Activated T-helper 1 cell treated with anti-CD3 and anti-CD28 coated beads, Interleukin-2, amount 50 U/mL, for 16 hours (primary cell): ENCODE measurements around the gene HTRA3.

ENCODE experiments used
- DNase-seq, 2 donors: peaks; one replicate each; pipeline ENCODE4 v3.0.0-alpha.2; 2020; ENCODE audit warnings: low read depth in 1 of 2, low spot score in 1 of 2

Gene HTRA3

GRCh38 chr4:8245884-8246833 lies 23.4 kb upstream of the HTRA3 start:
- no peak for DNase-seq

DNA sequence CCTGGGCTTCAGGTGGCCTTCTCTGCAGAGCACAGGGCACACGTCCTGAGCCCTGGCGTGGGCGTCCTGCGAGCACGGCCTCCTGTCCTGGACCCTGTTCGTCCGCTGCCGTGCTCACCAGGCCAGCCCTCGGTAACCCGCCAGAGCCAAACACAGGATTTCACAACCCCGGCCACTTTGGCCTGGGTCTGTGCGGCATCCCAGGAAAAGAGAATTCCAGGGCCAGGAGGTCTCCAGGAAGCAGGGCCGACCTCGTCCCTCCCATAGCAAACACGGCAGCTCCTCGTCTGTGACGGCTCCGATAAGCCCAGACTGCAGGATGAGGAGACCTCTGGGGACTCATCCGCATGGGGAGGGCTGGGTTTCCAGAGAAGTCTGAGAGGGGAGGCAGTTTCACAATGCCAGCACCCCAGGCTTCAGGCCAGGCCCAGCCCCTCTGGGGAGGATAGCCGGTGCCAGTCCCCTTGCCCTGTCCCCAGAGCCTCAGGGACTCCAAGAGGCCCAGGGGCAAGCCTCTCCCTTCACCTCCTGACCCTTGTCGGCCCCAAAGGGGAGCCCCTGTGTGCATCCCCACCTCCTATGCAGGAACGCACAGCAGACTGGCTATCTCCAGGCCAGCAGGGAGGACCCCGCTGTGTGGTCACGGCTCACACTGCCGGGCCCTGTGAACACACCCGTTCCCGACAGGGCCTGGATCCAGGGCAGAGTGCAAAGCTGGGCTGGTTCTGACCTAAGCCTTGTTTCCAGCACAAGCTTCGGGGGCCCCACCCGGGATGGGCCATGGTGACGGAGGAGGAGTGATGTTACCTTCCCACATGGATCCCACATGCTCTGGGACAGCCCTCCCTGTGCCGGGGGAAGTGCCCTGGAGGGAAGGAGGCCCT lies 22.3 kb upstream of the HTRA3 start:
- no peak for DNase-seq

DNA sequence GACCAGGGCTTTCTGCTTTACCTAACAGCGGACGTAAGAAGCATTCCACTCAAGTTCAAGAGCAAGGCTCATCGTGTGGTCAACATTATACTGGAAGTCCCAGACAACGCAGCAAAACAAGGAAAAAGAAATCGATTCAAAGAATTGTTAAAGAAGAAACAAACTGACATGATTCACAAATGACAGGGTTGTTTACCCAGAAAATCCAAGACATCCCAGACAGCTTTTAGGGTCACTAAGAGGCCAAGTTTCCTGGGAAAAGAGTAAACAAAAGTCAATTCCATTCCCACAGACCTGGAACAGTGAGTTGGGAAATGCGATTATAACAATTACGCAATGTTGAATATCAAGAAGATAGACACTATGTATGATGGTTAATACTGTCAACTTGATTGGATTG lies 21.5 kb upstream of the HTRA3 start:
- no peak for DNase-seq

DNA sequence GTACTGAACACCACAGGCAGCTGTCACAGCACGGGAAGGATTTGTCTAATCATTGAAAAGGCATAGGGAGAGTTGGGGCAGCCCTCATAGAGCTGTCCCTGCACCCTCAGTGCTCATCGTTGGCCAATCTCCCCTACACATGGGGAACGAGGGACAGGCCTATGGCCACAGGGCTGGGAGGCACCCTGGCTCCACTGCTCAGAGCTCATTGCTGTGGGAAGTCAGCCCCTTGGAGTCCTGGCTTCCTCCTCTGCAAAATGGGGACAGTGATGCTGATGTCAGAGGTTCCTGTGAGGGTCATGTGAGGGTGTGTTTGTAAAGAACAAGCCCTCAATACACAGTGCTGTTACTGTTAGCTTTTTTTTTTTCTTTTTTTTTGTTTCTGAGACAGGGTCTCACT lies 19.3 kb upstream of the HTRA3 start:
- no peak for DNase-seq

GRCh38 chr4:8250637-8251036 lies 18.9 kb upstream of the HTRA3 start:
- DNase-seq = no peak

DNA sequence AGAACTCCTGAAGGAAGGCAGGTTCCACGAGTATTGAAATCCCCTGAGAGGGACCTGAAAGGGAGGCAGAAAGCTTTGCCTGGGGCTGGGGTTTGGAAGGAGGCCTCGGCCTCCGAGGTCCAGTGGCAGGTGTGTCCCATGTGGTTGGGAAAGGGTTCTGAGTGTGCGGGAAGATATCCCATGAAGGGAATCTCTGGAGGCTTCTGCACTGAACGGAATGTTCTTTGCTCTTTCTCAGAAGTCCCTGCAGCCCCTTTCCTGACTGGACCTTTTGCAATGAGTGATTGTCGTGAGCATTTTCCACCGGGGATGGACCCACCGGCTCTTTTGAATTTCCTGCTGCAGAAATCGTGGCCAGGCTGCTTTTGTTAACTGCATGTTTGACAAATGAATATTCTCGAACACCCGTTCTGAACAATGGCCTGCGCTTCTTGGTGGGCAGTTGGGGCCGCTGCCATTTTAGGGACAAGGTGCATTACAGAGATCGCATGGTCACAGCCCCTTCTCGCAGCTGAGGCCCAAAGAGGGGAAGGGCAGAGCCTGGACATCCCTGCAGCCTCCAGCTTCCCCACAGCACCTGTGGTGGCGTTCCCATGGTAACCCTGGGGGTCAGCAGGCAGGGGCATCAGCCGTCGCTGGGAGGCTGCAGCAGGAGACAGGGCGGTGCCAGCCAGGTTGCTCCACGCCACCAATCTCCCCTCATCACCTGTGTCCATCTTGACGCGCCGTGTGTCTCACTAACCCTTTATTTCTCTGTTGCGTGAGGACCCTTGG lies 18.3 kb upstream of the HTRA3 start:
- DNase-seq = no peak

DNA sequence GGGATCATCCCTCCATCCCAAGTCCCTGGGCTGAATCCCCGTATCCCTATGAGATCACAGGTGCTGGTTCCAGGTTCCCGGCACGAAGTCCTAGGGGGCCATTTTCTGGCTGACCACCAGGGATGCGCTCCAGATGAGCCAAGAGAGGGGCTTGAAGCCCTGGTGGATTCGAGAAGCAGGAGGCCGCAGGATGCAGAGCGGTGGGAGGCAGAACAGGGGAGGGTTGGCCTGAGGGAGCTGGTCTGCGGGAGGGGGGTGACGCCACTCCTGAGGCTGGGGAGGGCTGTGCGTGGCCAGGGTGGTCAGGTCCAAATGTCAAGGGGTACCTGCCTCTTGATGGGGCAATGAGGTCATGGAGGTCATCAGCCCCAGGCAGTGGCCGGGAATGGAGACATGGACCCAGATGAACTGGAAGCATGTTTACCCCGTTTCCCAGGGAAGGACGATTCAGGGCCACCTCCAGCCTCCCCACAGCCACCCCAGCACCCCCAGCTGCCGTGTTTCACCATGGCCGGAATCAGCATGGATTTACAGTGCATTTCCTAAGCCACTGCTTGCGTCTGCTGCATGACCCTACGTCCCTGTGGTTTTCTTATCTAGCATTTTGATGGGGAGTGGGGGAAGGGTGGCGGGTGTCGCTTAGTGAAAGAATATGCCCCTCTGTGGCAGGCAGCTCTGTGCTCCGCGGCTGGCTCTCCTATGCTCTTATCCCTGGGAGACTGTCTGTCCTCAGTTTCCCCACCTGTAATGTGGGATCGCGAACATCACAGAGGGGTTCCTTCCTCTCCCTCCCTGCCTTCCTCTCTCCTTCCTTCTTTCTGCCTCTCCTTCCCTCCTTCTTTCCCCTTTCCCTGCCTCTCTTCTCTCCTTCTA lies 17.0 kb upstream of the HTRA3 start:
- no peak for DNase-seq

- DNase-seq = no peak
Observed at GRCh38 chr4:8254076-8254475, 15.5 kb upstream of the HTRA3 start.

- DNase-seq = no peak
Observed at GRCh38 chr4:8255698-8256441, 13.7 kb upstream of the HTRA3 start.

GRCh38 chr4:8257854-8258253 lies 11.7 kb upstream of the HTRA3 start:
- DNase-seq = no peak

DNA sequence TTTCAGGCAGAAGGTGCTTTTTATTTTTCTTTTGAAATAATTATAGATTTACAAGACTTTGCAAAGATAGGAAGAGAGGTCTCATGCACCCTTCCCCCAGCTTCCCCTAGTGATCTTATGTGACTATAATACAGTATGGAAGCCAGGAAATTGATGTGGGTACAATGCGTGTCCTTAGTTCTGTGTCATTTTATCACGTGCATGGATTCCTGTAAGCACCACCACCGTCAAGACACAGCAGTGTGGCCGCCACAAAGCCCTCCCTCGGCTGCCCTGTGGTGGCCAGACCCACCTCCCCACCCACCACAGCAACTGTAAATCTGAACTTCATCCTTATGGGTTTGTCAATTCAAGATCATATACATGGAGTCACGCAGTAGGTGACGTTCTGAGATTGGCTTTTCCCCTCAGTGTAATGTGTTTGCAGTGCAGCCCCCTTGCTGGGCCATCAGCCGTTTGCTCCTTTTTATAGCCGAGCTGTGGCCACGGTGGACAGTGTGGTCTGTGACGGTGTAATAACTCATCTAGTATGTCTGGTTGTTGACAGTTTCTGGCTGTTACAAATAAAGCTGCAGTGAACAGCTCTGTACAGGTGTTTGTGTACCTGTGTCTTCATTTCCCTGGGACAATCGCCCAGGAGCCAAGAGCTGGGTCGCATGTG lies 10.9 kb upstream of the HTRA3 start:
- DNase-seq = no peak

GRCh38 chr4:8259743-8260430 lies 9.7 kb upstream of the HTRA3 start:
- DNase-seq = no peak

DNA sequence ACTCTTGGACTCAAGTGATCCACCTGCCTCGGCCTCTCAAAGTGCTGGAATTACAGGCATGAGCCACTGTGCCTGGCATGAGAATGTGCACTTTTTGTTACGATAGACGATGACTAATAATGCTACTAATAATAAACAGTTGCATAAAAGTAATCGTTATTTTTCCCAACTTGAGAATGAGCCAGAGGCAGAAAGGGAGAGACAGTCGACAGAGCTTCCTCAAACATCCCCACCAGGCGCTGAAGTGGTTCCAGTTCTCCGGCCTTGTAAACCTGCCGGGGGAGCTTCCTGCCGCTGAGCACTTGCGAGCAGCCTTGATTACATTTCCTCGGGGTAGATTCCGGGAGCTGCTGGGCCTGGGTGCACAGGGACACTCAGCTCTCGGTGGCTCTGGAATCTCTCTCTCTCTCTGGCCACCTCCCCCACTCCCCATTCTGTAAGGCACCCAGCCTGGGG lies 8.9 kb upstream of the HTRA3 start:
- no peak for DNase-seq

GRCh38 chr4:8261851-8262535 lies 7.6 kb upstream of the HTRA3 start:
- no peak for DNase-seq

- no peak for DNase-seq
Observed at GRCh38 chr4:8262637-8263322, 6.8 kb upstream of the HTRA3 start.

DNA sequence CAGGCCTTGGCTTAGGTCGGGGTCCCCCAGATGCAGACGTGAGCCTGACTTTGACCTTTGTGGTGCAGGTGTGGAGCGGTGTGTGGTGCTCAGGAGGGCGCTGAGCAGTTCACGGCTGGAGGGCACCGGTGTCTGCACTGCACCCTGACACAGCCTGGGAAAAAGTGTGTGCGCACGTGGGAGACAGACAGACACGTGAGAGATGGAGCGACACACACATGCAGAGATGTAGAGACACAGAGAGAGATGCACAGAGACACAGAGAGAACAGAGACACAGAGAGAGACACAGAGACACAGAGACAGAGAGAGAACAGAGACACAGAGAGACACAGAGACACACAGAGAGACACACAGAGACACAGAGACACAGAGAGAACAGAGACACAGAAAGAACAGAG lies 6.2 kb upstream of the HTRA3 start:
- DNase-seq = no peak

DNA sequence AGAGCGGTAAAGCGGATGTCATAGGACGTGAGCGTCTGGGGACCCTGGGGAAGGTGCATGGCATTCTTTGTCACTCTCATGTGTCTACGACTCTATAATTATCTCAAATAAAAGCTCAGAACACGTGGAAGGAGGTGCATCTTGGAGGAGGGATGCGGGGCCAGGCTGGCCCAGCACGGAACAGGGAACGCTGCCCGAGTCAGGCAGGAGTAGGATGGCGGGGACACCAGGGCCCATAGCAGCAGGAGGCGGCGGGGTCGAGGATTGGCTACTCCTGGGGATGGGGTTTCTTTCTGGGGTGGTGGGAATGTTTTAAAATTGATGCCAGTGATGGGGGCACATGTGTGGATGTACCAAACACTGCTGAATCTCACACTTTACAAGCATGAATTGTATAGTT lies 5.4 kb upstream of the HTRA3 start:
- no peak for DNase-seq
